ENCODE results near the gene SERTAD2.

SERTAD2 gene, protein sequence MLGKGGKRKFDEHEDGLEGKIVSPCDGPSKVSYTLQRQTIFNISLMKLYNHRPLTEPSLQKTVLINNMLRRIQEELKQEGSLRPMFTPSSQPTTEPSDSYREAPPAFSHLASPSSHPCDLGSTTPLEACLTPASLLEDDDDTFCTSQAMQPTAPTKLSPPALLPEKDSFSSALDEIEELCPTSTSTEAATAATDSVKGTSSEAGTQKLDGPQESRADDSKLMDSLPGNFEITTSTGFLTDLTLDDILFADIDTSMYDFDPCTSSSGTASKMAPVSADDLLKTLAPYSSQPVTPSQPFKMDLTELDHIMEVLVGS

DNA sequence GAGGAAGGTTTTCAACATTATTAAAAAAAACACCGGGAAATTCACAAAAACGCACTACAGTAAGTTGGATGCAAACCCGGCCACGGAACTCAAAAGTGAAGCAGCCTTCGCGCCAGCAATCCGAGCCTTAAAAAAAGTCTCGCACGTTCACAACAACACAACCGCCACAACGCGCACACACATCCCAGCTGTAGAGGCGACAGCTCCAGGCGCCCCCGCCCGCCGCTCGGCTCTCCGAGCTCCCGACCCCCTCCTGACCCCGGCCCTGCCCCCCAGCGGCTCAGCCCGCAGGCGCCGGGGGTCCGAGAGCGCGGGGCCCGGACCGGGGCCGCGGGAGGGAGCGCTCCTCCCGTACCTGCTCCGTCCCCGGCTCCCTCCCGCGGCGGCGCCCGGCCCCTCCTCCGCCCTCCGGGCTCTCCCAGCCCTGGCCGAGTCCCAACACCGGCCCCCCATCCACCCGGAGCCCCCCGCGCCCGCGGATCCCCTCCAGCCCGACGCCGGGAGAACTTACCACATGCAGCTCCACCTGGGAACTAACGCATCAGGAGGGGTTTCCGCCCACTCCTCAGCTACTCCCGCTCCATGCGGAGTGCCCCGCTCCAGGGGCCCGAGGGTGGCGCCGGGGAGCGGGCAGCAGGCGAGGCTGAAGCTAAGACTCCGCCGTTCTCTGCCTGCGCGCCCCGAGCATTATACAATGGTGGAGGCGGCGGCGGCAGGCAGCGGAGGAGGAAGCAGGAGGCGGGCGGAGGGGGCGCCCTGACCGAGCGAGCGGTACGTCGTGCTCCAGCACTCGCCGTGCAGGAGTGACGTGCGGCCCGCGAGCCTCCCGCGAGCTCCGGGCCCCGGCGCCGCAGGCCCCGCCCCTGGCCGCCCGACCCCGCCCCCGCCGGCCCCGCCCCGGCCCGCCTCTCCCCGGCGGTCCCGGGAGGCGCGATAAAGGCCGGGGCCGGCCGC, at the start of gene SERTAD2:
SERTAD2 (minus strand) TSS at position 805 of the 954 bp plus-strand sequence. CDS start 17,042 bp downstream, outside the sequence.
- no peak for DNase-seq (ENCODE audit: low read depth)

GRCh38 chr2:64700133-64700809, 46.6 kb upstream of the SERTAD2 start:
- DNase-seq (ENCODE audit: low read depth) = no peak

GRCh38 chr2:64699712-64700111, 46.0 kb upstream of the SERTAD2 start:
- DNase-seq (ENCODE audit: low read depth) = no peak

DNA sequence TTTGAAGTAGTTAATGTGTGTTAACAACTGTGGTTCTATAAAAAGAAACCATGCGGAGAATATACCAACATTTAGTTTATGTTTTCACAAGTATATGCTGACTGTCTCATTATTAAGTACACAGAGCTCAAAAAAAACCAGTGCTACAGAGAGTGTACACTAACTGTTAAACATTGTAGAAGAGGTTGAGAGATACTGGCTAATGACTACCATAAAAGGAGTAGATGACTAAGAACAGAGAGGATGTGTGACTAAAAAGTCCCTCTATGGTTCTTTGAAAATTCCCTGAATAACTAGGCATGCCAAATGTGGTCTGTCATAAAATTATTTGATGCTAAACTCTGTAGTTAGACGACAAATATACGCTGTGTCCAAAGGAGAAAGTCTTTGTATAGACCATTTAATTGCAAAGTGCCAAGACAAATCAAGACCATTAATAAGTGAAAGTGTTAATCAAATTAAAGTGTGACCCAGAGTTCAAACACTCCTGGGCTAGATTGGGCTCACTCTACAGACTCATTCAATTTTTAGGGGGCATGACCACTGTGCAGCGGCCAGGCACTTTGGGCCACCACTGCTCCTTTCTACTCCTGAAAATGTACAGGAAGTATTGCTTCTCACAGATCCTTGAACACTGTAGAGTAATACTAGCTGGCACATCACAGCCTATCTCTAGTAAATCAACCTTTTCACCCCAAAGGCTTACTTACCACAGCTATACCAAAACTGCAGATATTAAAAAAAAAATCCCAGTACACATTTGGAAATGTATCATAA, 45.1 kb upstream of the SERTAD2 start:
- DNase-seq (ENCODE audit: low read depth) = peak; percentile 59

GRCh38 chr2:64698177-64698643, 44.5 kb upstream of the SERTAD2 start:
- DNase-seq (ENCODE audit: low read depth) = no peak

GRCh38 chr2:64697297-64698176, 43.8 kb upstream of the SERTAD2 start:
- no peak for DNase-seq (ENCODE audit: low read depth)

DNA sequence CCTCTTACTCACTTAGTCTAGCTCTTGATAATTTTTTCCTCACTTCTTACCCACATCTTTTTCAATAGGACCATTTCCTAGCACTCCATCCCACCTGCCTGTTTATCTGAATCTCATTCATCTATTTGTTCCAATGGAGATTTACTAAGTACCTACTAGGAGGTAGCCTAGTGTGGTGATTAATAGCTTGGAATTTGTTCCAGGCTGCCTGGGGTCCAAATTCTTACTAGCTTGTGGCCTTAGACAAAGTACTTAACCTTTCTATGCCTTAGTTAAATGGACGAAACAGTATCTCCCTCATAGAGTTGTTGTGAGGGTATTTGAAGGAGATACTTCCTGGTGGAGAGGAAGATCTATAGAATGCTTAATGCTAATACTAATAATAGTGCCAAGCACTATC, 42.9 kb upstream of the SERTAD2 start:
- no peak for DNase-seq (ENCODE audit: low read depth)

GRCh38 chr2:64695721-64696261, 42.1 kb upstream of the SERTAD2 start:
- no peak for DNase-seq (ENCODE audit: low read depth)

DNA sequence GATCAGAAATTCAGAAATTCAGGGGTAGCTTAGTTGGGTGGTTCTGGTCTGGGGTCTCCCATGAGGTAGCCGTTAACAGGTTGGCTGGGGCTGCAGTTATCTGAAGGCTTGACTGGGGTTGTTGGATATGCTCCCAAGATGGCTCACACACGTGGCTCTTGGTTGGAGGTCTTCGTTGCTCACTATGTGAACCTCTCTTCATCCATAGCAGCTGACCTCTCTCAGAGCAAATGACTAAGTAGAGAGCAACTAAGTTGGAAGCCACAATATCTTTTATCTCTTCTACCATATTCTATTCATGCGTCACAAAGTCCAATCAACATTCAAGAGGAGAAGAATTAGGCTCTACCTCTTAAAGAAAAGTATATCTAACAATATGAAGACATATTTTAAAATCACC, 38.7 kb upstream of the SERTAD2 start:
- DNase-seq (ENCODE audit: low read depth) = peak; percentile 34

DNA sequence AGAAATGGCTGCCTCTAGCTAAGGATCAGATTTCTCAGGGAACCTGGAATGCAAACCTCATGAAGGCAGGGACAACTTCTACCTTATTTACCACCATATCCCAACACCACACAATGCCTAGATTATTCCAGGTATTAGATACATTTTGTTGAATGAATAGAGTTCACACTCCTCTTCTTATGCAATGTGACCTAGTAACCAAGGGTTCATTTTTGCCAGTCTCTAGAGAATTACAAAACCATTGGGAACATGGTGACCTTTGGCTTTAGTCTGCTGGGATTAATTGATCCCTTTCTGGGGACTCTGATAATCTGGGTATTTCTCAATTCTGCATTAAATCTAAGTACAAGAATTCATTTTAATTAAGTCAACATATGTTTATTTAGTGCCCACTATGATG, 35.2 kb upstream of the SERTAD2 start:
- DNase-seq (ENCODE audit: low read depth) = no peak

GRCh38 chr2:64686283-64686956, 32.7 kb upstream of the SERTAD2 start:
- no peak for DNase-seq (ENCODE audit: low read depth)

- DNase-seq (ENCODE audit: low read depth) = no peak
Observed at GRCh38 chr2:64685430-64685829, 31.7 kb upstream of the SERTAD2 start.

- DNase-seq (ENCODE audit: low read depth) = no peak
Observed at GRCh38 chr2:64683771-64684510, 30.2 kb upstream of the SERTAD2 start.

DNA sequence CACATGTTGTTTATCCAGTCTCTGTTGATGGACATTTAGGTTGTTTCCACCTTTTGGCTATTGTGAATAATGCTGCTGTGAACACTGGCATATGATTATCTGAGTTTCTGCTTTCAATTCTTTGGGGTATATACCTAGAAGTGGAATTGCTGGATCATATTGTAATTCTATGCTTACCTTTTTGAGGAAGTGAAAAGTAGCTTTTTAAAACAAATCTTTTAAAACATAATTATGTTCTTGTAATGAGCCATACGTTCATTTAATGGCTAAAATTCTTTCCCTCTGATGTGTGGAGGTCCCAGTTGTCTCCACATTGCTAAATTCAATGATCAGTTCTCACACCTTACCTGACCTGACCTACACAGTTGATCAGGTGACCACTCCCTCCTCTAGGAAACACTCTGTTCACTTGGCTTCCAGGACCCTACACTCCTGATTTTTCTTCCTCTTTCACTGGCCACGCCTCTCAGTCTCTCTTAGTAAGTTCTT, 27.8 kb upstream of the SERTAD2 start:
- DNase-seq (ENCODE audit: low read depth) = no peak

GRCh38 chr2:64679673-64680425, 26.1 kb upstream of the SERTAD2 start:
- no peak for DNase-seq (ENCODE audit: low read depth)

DNA sequence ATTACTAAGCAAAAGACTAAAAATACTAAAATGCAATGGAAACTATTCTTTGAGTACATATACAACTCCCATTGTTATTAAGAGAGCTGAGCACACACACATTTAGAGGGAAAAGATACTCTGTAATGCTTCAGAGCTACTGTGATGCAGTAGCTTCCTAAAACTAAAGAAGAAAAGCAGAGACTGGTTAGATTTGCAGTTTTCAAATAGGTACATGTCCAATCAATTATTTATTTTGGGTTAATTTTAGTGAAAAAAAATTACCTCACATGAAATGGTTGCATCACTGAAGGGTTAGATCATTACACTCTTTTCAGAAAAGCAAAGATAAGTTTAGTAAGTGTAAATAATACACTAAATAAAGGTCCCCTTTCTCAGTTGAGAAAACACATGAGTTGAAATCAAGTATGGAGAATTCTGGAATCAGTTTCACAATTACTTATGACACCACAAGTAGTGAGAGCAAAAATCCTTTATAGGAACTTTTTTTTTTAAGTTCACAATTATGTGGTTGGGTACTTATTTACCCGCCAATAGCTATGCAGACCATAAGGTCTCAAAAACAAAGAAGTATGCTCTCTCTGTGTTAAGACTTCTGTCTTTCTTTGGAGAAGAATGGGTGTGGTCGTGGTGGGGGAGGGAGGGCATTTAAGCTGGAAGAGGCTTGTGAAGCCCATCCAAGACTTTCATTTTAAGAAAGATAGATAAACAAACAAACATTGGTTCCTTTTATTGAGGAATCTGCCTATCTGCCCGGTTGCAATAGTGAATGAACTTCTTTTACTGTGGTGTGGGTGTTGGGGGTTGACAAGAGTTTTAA, 25.3 kb upstream of the SERTAD2 start:
- no peak for DNase-seq (ENCODE audit: low read depth)

DNA sequence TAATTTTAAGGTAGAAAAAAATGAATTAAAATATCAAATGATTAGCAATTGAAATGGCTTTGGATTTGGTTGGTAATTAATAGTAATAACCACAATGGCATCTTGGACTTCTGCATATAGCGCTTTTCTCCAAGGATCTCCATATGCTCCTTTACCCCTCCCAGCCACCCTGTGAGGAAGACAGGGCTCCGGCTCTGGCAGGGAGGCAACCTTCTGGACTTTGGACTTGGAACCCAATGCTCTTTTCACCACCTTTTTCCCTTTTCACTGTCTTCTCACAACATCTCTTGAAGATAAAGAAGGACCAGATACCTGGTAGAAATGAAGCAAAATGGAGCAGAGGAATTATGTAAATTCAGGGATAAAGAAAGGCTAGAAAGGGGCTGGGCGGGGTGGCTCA, 23.8 kb upstream of the SERTAD2 start:
- DNase-seq (ENCODE audit: low read depth) = no peak

All from HS-27A (cell line).